Measurements from ENCODE around the gene MAP3K4. TPM values are rescaled to one million over a fixed set of nuclear protein-coding genes. Genes with fewer than 3 reads are reported as not detected.

The MAP3K4 gene
- polyA plus RNA-seq, 1 experiment, result 12.7 TPM

- TF ChIP-seq CTCF (IDR thresholded peaks at IDR 0.05; ENCODE audit: low read depth, low read length), result no peak
- no peak overlapping the region for H3K4me3 ChIP-seq (ENCODE audit: low read depth, low read length)
- ChIA-PET POLR2A (interaction anchor here (0.6 kb wide), 1 partner anchor 13 kb away, joined by 3 read pairs; no protein-coding TSS in a partner anchor), CTCF (interaction anchor here (0.6 to 2.0 kb wide), 2 partner anchors 203 to 237 kb away, joined by 4 to 5 read pairs; no protein-coding TSS in a partner anchor)
- H3K27ac ChIP-seq (ENCODE audit: low read depth, low read length), result no peak overlapping the region
- no peaks in the 10 kb centered on the region for H3K27me3 ChIP-seq (ENCODE audit: control insufficient read depth, insufficient read depth, low read length)
- DNase-seq (ENCODE audit: low read depth, low spot score), result no peak
- H3K9me3 ChIP-seq (ENCODE audit: control insufficient read depth, insufficient read depth, low read length), result no peaks in the 10 kb centered on the region; the same call in 1 of the 2 replicates
Measured at GRCh38 chr6:161133963-161134362, 142.4 kb downstream of the MAP3K4 start.

- no peak for DNase-seq (ENCODE audit: low read depth, low spot score)
- ChIA-PET CTCF (interaction anchor here (1.5 kb wide), 1 partner anchor 236 kb away, joined by 9 read pairs; no protein-coding TSS in a partner anchor), POLR2A (no interaction called here)
- H3K27ac ChIP-seq (ENCODE audit: low read depth, low read length), result no peak overlapping the region
- H3K4me3 ChIP-seq (ENCODE audit: low read depth, low read length), result no peak overlapping the region
- TF ChIP-seq CTCF (IDR thresholded peaks at IDR 0.05; ENCODE audit: low read depth, low read length), result no peak
- H3K27me3 ChIP-seq (ENCODE audit: control insufficient read depth, insufficient read depth, low read length), result no peaks in the 10 kb centered on the region
- no peaks in the 10 kb centered on the region; the same call in 1 of the 2 replicates for H3K9me3 ChIP-seq (ENCODE audit: control insufficient read depth, insufficient read depth, low read length)
Measured at GRCh38 chr6:161134550-161135298, 143.2 kb downstream of the MAP3K4 start.

GRCh38 chr6:161135695-161136591, 144.4 kb downstream of the MAP3K4 start:
- no peaks in the 10 kb centered on the region for H3K27me3 ChIP-seq (ENCODE audit: control insufficient read depth, insufficient read depth, low read length)
- no peak overlapping the region for H3K4me3 ChIP-seq (ENCODE audit: low read depth, low read length)
- ChIA-PET CTCF (interaction anchor here (1.5 kb wide), 1 partner anchor 235 kb away, joined by 9 read pairs; no protein-coding TSS in a partner anchor), POLR2A (no interaction called here)
- TF ChIP-seq CTCF (IDR thresholded peaks at IDR 0.05; ENCODE audit: low read depth, low read length), result no peak
- DNase-seq (ENCODE audit: low read depth, low spot score), result no peak
- no peak overlapping the region for H3K27ac ChIP-seq (ENCODE audit: low read depth, low read length)
- H3K9me3 ChIP-seq (ENCODE audit: control insufficient read depth, insufficient read depth, low read length), result no peaks in the 10 kb centered on the region; the same call in 1 of the 2 replicates

GRCh38 chr6:161136655-161137054, 145.1 kb downstream of the MAP3K4 start:
- ChIA-PET POLR2A (no interaction called here), CTCF (no interaction called here)
- H3K27me3 ChIP-seq (ENCODE audit: control insufficient read depth, insufficient read depth, low read length), result no peaks in the 10 kb centered on the region
- no peak for TF ChIP-seq CTCF (IDR thresholded peaks at IDR 0.05; ENCODE audit: low read depth, low read length)
- H3K27ac ChIP-seq (ENCODE audit: low read depth, low read length), result no peak overlapping the region
- no peaks in the 10 kb centered on the region; the same call in 1 of the 2 replicates for H3K9me3 ChIP-seq (ENCODE audit: control insufficient read depth, insufficient read depth, low read length)
- no peak for DNase-seq (ENCODE audit: low read depth, low spot score)
- no peak overlapping the region for H3K4me3 ChIP-seq (ENCODE audit: low read depth, low read length)
